ENCODE results near the gene HJV.

Gene HJV

DNA sequence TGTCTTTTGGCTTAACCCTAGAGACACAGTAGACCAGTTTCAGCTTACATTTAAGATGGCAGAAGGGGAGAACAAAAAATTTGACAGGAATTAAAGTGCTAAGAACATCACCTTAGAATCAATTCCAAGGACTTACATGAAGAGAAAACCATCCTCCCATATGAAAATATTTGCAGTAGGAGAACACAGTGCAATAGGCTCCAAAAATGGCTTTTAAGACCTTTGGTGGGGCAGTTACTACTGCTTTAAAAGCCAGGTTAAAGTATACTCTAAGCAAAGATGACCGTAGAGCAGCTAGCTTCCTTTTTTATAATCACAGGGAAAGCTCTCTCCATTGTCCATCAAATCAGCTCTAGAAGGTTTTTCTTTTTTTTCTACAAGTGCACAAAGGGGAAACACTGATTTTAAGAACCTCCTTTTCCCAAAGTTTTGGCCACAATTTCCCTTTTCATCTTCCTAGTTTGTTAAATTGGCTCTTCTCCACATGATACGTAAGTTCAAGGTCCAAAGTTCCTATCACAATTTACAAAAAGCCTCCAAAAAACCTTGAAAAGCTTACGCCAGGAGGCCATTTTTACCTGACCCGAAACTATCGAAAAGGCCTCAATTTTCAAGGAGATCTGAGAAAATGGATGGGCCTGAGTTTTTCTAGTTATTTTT, 28.4 kb downstream of the HJV start:
- no peak for DNase-seq (ENCODE audit: low read depth in 2 of 2)

DNA sequence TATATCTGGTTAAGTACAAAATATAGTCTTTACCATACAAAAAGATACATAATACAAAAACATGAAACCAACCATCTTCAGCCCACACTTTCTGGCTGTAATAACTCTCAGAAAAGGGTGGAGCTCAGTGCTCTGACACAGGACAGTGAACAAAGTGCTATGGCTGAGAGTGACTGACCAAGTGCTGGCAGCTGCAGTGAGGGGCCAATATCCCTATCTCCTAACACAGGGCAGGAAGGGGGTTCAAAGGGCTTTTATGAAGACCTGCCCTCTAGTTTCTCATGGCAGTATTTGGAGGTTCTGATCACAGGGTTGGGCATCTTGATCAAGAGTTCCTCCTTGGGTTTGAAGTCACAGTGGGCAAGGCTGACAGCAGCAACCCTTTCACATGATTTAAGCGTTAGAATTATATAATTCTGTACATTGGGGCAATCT, 29.0 kb downstream of the HJV start:
- no peak for DNase-seq (ENCODE audit: low read depth in 2 of 2)

DNA sequence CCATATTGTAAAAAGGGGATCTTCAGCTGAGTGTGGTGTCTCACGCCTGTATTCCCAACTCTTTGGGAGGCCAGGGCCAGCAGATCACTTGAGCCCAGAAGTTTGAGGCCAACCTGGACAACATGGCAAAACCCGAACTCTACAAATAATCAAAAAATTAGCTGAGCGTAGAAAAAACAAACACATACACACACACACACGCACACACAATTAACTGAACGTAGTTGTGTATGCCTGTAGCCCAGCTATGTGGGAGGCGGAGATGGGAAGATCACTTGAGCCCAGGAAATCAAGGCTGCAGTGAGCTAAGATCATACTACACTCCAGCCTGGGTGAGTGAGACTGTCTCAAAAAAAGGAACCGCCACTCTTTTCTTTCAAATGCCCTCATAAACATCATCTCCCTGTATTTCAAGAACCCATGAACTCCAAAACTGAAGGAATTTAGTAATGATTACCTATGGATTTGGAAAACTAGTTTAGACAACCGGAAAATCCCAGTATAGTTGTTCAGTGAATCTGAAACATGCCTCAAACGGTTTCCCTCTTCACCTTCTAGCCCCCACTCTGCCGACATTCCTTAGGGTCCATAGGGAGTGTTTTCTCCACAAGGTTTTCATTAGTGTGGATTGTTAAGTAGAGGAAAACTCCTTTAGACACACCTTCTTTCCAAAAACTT, 29.7 kb downstream of the HJV start:
- no peak for DNase-seq (ENCODE audit: low read depth in 2 of 2)

DNA sequence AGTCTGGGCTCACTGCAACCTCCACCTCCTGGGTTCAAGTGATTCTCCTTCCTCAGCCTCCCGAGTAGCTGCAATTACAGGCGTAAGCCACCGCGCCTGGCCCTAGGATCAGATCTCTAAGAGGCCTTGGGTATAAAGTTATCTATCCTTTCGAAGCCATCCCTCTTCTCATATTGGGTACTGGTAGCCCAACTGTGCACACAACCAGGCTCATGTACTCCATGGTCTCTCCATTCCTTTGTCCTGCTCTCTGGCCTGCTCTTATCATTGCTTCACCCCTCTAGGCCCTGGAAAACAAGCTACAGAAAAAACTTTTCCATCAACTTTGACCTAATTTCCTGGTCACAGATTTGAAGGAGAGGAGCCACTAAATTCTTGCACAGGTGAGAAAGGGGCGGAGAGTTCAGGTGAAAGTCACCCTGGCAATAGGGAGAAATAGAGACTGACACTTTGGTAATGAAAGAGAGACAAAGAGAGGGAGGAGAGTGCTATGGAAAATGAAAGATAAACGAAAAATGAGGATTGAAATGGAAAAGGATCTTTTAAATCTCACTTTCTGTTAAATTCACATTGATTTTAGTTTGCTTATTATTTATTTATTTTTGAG, 31.2 kb downstream of the HJV start:
- DNase-seq (ENCODE audit: low read depth in 2 of 2), result no peak

DNA sequence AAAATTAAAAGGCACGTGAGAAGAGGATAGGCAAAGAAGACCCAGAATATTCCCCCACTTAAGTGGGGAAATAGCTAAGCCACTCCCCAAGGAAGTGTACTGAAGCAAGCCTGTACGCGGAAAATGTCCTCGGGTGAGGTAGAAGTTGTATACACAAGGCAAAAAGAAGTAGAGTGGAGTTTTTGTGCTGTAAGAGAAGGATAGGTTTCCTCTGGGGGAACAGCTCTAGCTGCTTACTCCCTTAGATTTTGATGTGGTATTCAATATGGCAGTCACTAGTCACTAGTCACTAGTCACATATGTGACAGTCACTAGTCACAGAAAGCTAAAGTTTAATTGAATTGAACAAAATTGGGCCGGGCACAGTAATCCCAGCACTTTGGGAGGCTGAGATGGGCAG, 32.8 kb downstream of the HJV start:
- DNase-seq (ENCODE audit: low read depth in 2 of 2), result no peak

DNA sequence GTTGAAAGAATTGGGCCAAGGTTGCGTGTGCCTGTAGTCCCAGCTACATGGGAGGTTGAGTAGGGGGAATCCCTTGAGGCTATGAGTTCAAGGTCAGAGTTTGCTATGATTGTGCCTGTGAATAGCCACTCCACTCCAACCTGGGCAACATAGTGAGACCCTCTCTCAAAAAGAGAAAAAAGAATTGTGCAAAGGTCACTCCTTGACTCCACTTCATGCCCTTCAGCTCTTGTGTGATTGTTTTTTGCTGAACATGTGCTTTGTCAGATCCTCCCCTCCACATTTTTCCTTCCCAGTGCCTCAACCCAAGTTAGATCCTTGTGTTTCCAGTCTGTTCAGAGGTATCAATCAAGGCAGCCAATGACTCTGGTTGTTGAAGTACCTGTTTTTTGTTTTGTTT, 33.6 kb downstream of the HJV start:
- DNase-seq (ENCODE audit: low read depth in 2 of 2), result no peak

DNA sequence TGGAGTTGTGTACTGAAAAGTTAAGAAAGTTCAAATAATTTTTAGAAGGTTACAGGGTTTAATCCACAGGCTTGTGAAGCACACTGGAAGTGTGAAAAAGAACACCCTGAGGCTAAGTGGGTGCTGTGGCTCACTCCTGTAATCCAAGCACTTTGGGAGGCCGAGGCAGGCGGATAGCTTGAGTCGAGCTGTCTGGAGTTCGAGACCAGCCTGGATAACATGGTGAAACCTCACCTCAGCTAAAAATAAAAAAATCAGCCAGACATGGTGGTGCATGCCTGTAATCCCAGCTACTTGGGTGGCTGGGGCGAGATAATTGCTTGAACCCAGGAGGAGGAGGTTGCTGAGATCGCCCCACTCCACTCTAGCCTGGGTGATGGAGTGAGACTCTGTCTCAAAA, 35.0 kb downstream of the HJV start:
- DNase-seq (ENCODE audit: low read depth in 2 of 2), result no peak

DNA sequence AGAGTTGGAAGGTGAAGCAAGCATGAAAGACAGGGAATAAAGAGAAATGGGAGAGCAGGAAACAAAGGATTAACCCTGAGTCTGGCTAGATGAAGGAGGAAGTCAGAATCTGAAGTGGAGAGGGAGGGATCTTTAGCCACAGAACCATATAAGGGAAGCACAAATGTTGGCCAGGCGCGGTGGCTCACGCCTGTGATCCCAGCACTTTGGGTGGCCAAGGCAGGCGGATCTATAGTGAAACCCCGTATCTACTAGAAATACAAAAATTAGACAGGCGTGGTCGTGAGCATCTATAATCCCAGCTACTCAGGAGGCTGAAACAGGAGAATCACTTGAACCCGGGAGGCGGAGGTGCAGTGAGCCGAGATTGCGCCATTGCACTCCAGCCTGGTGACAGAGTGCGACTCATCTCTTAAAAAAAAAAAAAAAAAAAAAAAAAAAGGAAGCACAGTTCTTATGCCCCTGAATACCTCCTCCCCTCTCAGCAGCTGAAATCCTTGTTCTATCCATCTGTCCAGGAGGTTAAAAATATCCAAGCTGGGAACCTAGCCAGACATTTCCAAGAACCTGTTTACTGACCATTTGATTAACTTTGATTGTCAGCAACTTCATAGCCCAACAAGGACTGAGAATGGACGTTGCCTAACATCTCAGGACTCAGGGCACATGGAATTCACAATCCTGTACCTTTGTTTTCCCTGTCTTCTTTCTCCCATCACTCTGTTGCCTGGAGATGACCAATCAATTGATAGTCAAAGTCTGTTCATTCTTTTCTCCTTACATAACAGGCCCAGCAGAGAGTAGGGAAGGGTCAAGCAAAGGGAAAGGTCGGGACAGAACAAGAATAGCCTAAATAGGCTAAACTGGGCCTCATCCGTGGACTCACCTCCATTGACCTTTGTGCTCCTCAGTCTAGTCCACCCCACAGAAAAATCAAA, 35.8 kb downstream of the HJV start:
- DNase-seq (ENCODE audit: low read depth in 2 of 2), result no peak

DNA sequence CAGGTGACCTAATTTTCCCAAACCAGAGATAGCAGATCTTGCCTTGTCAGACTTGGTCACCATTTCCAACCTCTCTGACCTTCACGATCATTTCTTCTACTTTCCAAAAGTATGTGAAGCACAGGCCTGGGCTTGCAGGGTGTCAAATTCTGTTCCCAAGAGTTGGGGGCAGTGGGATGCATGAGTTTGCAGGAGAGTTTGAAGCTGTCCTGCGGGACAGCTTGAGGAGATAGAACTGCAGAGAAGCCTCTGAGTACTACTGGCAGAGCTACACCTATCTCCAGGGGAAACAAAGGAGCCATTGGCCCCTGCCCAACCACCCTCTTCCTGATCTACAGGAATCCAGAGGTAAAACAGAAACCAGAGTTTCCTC, 36.4 kb downstream of the HJV start:
- no peak for DNase-seq (ENCODE audit: low read depth in 2 of 2)

DNA sequence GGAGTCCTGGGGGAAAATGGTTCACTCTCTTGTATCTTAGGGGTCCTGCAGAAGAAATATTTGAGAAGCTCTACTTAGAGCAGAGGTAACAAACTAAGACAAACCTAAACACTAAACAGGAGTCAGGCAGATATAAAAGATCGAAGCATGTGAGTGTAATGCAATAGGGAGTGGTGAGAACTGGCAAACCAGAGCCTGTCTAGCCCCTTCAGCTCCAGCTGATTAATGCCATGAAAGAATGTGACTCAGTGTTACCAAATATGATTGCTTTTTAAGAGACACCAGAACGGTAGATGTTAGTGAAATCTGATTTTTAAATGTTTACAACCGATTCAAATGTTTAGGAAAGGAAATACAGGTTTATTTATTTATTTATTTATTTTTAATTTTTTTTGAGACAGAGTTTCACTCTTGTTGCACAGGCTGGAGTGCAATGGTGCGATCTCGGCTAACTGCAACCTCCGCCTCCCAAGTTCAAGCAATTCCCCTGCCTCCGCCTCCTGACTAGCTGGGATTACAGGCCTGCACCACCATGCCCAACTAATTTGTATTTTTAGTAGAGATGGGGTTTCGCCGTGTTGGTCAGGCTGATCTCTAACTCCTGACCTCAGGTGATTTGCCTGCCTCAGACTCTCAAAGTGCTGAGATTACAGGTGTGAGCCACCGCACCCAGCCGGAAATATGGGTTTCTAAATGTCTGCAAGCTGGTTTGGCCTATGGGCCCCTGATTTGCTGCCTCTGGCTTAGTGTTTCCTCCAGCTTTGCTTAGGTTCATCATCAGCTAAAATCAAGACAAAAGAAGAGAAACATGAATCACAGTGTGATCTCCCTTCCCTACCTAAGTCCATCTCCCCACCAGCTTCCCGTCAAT, 37.3 kb downstream of the HJV start:
- no peak for DNase-seq (ENCODE audit: low read depth in 2 of 2)

DNA sequence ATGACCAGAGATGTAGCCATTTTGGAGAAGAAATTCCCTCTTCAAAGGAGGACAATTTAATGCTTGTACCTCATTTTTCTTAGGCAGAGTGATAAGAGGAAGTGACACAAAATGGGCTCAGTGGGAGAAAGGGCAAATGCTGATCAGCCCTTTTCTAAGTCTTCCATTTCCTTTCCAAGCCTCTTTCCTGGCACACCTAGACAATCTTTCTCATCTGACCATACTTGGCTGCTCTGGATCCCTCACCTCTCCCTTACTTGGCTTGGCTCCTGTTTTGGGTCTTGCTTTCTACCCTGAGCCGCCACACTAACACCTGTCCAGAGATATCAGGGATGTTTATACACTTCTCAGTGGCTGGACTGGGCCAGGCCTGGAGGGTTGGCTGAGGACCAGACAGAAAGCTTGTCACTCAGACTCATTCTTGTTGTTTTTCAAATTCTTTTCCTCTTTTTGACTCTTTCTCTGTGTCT, 38.3 kb downstream of the HJV start:
- DNase-seq (ENCODE audit: low read depth in 2 of 2), result no peak

DNA sequence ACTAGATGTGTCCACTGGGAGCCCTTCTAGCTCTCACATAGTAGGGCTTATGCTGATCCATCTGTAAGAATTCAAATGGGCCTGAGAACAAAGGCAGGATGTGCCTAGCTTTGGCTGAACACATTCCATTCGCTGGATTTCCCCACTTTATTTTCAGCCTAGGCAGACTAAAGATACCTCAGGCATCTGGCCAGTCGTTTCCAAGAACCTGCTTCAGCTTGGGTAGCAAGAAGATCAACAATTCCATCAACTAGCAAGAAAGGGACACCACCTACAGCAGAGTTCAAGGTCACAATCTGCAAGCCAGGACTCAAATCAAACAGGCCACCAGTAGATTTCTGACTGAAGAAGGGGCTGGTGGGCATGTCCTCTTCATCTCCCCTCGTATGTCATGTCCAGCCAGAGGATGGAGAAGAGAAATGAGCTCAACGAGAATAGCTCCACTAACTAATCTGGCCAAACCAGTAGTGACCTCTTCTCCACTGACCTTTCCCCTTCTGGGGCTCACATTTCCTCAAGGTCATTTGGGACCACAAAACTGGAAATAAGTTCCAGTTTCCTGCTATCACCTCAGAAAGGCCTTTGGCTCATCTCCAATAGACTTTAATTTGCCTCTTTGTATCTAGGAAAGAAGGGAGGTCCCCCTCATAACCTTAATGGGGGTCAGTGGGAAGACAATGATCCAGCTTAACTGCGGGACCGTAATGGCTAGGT, 39.4 kb downstream of the HJV start:
- DNase-seq (ENCODE audit: low read depth in 2 of 2), result no peak

DNA sequence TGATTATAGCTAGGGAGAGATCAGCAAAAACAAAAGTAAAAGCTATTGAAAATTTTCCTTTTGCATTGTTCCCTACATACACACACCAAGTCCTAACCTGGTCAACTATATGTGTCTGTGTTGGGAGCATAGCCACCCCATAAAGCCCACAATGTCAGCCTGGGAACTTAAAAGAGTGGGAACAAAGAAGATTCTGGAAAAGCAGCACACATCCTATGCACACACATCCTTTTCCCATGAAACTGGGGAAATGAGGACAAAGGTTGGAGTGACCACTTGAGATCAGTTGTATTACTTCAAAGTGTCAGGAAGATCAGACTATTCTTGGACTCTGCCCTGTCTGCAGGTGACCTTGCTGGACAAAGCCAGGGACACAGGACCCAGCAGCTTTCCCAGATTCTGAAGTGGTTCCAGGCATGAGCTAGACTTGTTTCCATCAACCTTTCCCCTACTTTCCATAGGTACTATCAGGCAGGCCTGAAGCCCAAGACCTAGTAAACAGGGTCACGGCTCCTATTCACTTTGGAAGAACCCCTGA, 41.0 kb downstream of the HJV start:
- DNase-seq (ENCODE audit: low read depth in 2 of 2), result no peak

DNA sequence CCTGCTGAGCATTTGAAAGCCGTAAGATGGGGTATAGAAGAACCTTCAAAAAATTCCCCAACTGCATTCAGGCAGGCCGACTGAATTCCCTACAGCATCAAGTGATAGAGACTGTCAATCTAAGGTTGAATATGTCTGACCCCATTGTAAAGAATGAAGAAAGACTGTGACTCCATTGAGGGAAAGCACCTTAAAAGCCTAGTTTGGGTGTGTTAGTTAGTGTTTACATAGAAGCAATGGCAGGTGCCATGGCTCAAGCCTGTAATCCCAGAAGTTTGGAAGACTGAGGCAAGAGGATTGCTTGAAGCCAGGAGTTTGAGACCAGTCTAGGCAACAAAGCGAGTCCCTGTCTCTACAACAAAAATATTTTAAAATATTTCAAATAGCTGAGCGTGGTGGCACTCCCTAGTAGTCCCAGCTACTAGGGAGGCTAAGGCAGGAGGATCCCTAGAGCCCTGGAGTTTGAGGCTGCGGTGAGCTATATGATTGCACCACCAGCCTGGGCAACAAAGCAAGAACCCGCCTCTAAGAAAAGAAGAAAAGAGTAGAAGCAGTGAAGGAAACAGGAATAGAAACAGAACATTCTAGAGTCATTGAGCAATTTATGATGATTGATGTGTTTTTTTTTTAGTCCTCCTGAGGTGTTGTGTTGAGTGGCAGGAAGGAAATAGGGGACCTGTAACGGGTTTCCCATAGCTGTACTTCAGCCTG, 41.6 kb downstream of the HJV start:
- DNase-seq (ENCODE audit: low read depth in 2 of 2), result no peak

DNA sequence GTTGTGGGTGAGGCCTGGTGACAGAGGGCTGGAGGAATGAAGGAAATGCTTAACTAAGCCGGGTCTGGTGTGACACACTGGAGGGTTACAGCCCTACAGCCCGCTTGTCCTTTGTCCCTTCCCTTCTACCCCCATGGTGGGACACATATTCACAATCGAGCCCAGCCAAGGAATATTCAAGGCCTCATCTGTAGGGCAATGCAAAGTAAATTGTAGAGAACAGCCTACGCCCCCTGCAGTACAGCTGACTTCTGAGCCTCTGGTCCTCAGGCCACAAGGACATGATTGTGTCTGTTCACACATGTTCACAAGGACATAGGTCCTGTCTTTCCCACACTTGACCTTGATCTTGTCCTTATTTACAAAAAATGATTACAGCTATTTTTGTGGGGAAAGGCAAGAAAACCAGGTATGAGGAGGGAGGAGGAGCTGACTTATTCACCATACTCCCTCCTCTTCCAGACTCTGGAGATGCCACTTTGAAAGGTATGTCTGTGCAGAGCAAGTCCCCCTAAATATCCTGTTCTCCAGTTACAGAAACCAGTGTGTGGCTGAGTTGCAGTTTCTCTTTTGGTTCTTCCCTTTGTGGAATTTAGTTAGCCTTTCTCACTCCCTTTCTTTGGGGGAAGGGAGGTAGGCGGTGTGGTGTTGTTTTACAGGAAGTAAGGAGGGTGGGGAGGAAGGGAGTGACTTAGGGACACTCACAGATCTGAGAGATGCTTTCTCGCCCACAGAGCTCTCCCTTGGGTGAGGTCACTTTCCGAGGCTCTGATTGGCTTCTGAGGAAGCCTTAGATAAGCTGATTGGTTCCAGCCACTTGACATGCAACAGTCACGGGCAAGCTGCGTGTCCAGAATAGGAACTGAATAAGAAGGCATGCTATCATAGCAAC, 42.4 kb downstream of the HJV start:
- DNase-seq (ENCODE audit: low read depth in 2 of 2), result peak; percentile 58 to 78

DNA sequence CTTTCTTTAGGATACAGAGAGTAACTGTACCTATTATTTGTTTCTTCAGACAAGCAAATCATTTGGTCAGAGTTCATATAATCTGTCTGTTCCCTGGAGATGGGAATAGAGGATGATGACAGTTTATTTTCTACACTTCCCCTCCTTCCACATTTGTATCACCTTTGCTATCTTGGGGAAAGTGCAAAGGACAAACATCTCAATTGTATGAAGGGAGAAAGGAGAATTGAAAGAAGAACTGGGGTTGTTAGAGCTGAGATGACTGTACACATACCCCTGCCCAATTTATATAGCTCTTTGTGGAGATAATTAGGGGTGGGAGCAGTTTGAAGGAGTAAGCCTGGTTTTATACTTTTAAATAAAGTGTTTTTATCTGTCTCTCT, 43.1 kb downstream of the HJV start:
- DNase-seq (ENCODE audit: low read depth in 2 of 2), result no peak

DNA sequence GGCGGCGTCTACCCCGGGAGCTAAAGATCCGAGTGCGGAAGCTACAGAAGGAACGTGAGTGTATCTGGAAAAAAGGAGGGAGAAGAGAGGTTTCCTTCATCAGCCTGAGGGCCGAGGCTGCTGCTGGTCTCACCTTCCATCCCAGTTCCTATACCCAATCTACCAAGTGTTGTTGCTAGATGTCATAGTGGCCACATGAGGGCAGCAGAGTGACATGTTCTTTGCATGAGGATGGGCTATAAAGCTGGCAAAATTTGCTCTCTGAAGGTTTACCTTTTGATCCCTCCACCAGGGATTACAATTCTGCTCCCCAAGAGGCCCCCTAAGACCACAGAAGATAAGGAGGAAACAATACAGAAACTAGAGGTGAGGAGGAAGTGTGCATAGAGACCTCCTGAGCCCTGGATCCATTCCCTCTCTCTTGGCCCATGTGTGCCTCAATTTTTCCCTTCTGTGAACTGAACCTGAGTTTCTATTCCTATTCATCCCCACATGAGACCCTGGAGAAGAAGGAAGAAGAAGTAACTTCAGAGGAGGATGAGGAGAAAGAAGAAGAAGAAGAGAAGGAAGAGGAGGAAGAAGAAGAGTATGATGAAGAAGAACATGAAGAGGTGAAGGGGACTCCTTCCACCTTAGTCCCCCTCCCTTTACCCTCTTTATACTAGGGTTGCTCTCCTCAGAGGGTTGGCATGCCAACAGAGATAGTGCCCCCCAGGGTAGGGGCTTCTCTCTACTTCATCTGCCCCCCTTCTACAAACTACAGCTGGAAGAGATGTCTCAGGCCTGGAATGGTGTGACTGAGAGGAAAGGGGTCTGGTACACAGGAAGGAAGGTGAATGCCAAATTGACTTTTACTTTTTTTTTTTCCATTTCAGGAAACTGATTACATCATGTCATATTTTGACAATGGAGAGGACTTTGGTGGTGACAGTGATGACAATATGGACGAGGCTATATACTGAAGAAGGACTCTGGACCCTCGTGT, 43.8 kb downstream of the HJV start:
- peak in 1 of 2 donors; percentile 60 for DNase-seq (ENCODE audit: low read depth in 2 of 2)

Data from stimulated activated CD4-positive, alpha-beta T cell treated with anti-CD3 and anti-CD28 coated beads, Interleukin-4, amount 100 ng/mL, for 48 hours (primary cell).